Measurements from ENCODE around the gene NRXN3.
"Not testable (repeated sequence)": the region's sequence is repeated elsewhere in the genome, so short reads cannot be mapped to it uniquely, and the experiment has no call there.

- TF ChIP-seq, protein P1, sequence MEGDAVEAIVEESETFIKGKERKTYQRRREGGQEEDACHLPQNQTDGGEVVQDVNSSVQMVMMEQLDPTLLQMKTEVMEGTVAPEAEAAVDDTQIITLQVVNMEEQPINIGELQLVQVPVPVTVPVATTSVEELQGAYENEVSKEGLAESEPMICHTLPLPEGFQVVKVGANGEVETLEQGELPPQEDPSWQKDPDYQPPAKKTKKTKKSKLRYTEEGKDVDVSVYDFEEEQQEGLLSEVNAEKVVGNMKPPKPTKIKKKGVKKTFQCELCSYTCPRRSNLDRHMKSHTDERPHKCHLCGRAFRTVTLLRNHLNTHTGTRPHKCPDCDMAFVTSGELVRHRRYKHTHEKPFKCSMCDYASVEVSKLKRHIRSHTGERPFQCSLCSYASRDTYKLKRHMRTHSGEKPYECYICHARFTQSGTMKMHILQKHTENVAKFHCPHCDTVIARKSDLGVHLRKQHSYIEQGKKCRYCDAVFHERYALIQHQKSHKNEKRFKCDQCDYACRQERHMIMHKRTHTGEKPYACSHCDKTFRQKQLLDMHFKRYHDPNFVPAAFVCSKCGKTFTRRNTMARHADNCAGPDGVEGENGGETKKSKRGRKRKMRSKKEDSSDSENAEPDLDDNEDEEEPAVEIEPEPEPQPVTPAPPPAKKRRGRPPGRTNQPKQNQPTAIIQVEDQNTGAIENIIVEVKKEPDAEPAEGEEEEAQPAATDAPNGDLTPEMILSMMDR (IDR thresholded peaks at IDR 0.05): not testable (repeated sequence)
- not testable (repeated sequence) for TF ChIP-seq POLR2A (IDR thresholded peaks at IDR 0.05)
Measured at GRCh38 chr14:79019898-79020297, 849.7 kb downstream of the NRXN3 start.

Measured in body of pancreas (tissue), 4 donors.